ENCODE measurements around the gene TFF3. TPM values are rescaled to one million over a fixed set of nuclear protein-coding genes. Genes with fewer than 3 reads are reported as not detected.

TFF3 gene
- total and polyA plus RNA-seq, 10 of the 15 experiments (the other 5 are each of a cell fraction or from before 2014, with no cell fraction given), result not detected

GRCh38 chr21:42341776-42342542, 26.8 kb upstream of the TFF3 start:
- in situ Hi-C loops (cut with MboI) (no loop called here), intact Hi-C loops (cut with micrococcal nuclease; ENCODE audit: unreplicated experiment) (no loop called here)
- CTCF ChIA-PET, result interaction anchor here (0.8 to 2.7 kb wide), 5 partner anchors 12 to 195 kb away, joined by 3 to 12 read pairs (median 4); no protein-coding TSS in a partner anchor
- DNase-seq (ENCODE audit: low read depth, low spot score) (no peak), FAIRE-seq (no peak), ATAC-seq (no peak)
- no peaks in the 10 kb centered on the region for H3K36me3 ChIP-seq (ENCODE audit: control insufficient read depth in 2 of 2, insufficient read depth in 2 of 2, low read length in 1 of 2)
- no peaks in the 10 kb centered on the region for H3K79me2 ChIP-seq (ENCODE audit: control insufficient read depth, insufficient read depth, low read length)
- RAD21 ChIA-PET (ENCODE audit: unreplicated experiment), result no interaction called here
- H3K4me1 ChIP-seq (ENCODE audit: control insufficient read depth, insufficient read depth, low read length), result peaks cover 13% of the 10 kb centered on the region
- H3K4me3 ChIP-seq, result no peak overlapping the region
- no peaks in the 10 kb centered on the region for H4K20me1 ChIP-seq (ENCODE audit: control insufficient read depth, insufficient read depth)
- no peak overlapping the region for H3K27ac ChIP-seq (ENCODE audit: control insufficient read depth, insufficient read depth)
- BruUV-seq (replicated peaks), result no TSS peak
- H3K9ac ChIP-seq (ENCODE audit: control insufficient read depth, insufficient read depth, low read length), result no peak overlapping the region
- H3K9me3 ChIP-seq (replicated peaks; ENCODE audit: control insufficient read depth, insufficient read depth, low read length), result no peaks in the 10 kb centered on the region
- POLR2A ChIA-PET, result no interaction called here
- TF ChIP-seq SIX5 (IDR thresholded peaks at IDR 0.05; ENCODE audit: low read depth, low read length, severe bottlenecking) (no peak), PBX3 (IDR thresholded peaks at IDR 0.05; ENCODE audit: insufficient replicate concordance, low read depth, low read length) (no peak), SMAD1 (IDR thresholded peaks at IDR 0.05; ENCODE audit: low read depth, partially characterized antibody) (no peak), CUX1 (IDR thresholded peaks at IDR 0.05; ENCODE audit: insufficient replicate concordance, low read depth, low read length) (no peak), ATF7 (IDR thresholded peaks at IDR 0.05; ENCODE audit: low read depth) (no peak), RELB (IDR thresholded peaks at IDR 0.05; ENCODE audit: low read depth) (no peak), ZSCAN29 (IDR thresholded peaks at IDR 0.05) (no peak)
- H3K4me2 ChIP-seq (ENCODE audit: control insufficient read depth, insufficient read depth), result no peak overlapping the region
- WGBS (ENCODE audit: insufficient coverage, insufficient replicate concordance, low lambda C conversion rate, missing lambda C conversion rate), result 78% methylated on average over 15 of the region's 15 CpGs
- no peak overlapping the region for H2AFZ ChIP-seq (ENCODE audit: control insufficient read depth, low read depth, low read length)
- no peaks in the 10 kb centered on the region for H3K27me3 ChIP-seq (replicated peaks in 1 of 2; ENCODE audit: control insufficient read depth in 2 of 2, insufficient read depth in 2 of 2, low read length in 1 of 2)
- SMC1A ChIA-PET (ENCODE audit: uncharacterized antibody, unreplicated experiment), result interaction anchor here (0.8 to 6.7 kb wide), 2 partner anchors 52 to 81 kb away, joined by 4 to 41 read pairs; no protein-coding TSS in a partner anchor

All from GM12878 (cell line).